Esophagus squamous epithelium (tissue), 4 donors: Measurements from ENCODE around the gene TRPC5OS.

ENCODE experiments used
- POLR2A ChIP-seq, 4 donors: fragments of 450-650 bp; IDR thresholded peaks; one replicate each; pipeline ENCODE4 v1.6.1; 2017; ENCODE audit warnings: antibody characterized with exemption in 4 of 4, mild to moderate bottlenecking in 4 of 4, moderate library complexity in 3 of 4
- TF ChIP-seq, protein P1 (sequence below), 6 experiments: fragments of 450-650 bp in 4 of 6; fragments of 200-600 bp in 2 of 6; sonication (generic) in 2 of 6; IDR thresholded peaks; one replicate each; pipeline ENCODE4 v1.5.1; 2016 to 2019; ENCODE audit warnings: antibody characterized with exemption in 6 of 6, mild to moderate bottlenecking in 4 of 6, moderate library complexity in 4 of 6

DNA sequence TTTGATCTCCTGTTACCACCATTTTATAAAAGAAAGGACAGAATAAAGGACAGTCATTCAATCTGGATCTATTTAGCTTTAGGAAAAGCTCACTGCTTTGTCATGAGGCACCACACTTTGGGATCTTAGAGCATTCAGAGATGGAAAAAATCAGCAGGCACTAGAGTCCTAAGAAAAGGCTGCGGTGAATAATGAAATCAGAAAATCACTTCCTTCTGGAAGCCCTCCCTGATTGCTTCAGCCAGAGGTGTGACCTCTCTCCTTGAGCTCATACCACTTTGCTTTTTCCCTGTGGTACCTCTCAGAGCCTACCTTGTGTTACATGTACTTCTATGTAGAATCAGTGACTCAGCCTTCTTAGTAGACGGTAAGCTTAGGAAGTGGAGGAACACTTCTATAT is 8.7 kb upstream of the TRPC5OS start:
- no peak for TF ChIP-seq POLR2A (IDR thresholded peaks at IDR 0.05)
- TF ChIP-seq, protein P1, sequence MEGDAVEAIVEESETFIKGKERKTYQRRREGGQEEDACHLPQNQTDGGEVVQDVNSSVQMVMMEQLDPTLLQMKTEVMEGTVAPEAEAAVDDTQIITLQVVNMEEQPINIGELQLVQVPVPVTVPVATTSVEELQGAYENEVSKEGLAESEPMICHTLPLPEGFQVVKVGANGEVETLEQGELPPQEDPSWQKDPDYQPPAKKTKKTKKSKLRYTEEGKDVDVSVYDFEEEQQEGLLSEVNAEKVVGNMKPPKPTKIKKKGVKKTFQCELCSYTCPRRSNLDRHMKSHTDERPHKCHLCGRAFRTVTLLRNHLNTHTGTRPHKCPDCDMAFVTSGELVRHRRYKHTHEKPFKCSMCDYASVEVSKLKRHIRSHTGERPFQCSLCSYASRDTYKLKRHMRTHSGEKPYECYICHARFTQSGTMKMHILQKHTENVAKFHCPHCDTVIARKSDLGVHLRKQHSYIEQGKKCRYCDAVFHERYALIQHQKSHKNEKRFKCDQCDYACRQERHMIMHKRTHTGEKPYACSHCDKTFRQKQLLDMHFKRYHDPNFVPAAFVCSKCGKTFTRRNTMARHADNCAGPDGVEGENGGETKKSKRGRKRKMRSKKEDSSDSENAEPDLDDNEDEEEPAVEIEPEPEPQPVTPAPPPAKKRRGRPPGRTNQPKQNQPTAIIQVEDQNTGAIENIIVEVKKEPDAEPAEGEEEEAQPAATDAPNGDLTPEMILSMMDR (IDR thresholded peaks at IDR 0.05): no peak
